Pancreas (tissue), 10 donors: ENCODE results near the gene TERB1. TPM values are rescaled to one million over a fixed set of nuclear protein-coding genes. Genes with fewer than 3 reads are reported as not detected.
A peak's percentile ranks its signal among the peaks of the same experiment; 100 is the strongest.

Source experiments
- ATAC-seq, 4 donors: fragments of 200-7000 bp; cut with Tn5 transposase; one replicate each; pipeline versions ENCODE4 v1.8.0 to v1.9.1; 2020; ENCODE audit warnings: mild to moderate bottlenecking in 4 of 4, moderate library complexity in 4 of 4
- DNase-seq, 6 donors: peaks; one replicate each; pipeline ENCODE4 v3.0.0-alpha.2; 2020
- FAIRE-seq: peaks from 2 replicates; lab custom pipeline; 2012; peaks lifted over from hg19 to GRCh38; lab: Jason Lieb, UNC
- H3K27ac ChIP-seq, 4 donors: fragments of 200-600 bp; sonication (generic); 1 replicate in 3 of 4; 2 replicates in 1 of 4; pipeline versions ENCODE4 v1.5.0 to v1.8.0; 2020
- H3K27me3 ChIP-seq, 4 donors: fragments of 200-600 bp; one replicate each; pipeline ENCODE4 v1.8.0; 2021
- H3K36me3 ChIP-seq, 3 donors: fragments of 200-600 bp; sonication (generic) in 1 of 3; one replicate each; pipeline versions ENCODE4 v1.5.0 to v1.8.0; 2020 to 2021
- H3K4me1 ChIP-seq, 3 donors: fragments of 200-600 bp; one replicate each; pipeline ENCODE4 v1.8.0; 2021
- H3K4me3 ChIP-seq, 4 donors: fragments of 200-600 bp; sonication (generic) in 2 of 4; one replicate each; pipeline versions ENCODE4 v1.5.0 to v1.8.0; 2020 to 2021
- H3K9me3 ChIP-seq, 4 donors: fragments of 200-600 bp; one replicate each; pipeline ENCODE4 v1.8.0; 2021
- WGBS, 2 donors: extraction: QIAGEN DNeasy Blood & Tissue Kit; methylation state at CpG; one replicate each; pipeline ENCODE4 v1.1.7; 2013; 5-methylcytosine and 5-hydroxymethylcytosine counted together
- intact Hi-C, 3 donors: fragments of 100-400 bp; cut with DNase I; formaldehyde crosslinking; loops; one replicate each; pipeline versions ENCODE4 v1.11.1 to v1.14.2; 2022
- polyA plus RNA-seq, 2 donors: library from polyadenylated mRNA; stranded (reverse); fragments of 200-250 nt; gene quantifications; one replicate each; pipeline ENCODE4 v1.2.3, GENCODE V29; 2013
- total RNA-seq, 6 donors: library from RNA; stranded (reverse); fragmentation: NEBNext Ultra II Directional in 4 of 6; extraction: Animal tissue kit (Norgen Biotek cat#: 25700) in 4 of 6; gene quantifications; one replicate each; pipeline versions ENCODE4 v1.2.1 to v1.2.4, GENCODE V29; 2021 to 2023
- TF ChIP-seq, protein P1 (sequence below), 4 donors: fragments of 200-600 bp; sonication (generic) in 3 of 4; IDR thresholded peaks; one replicate each; pipeline versions ENCODE4 v1.5.0 to v1.8.0; 2021; ENCODE audit warnings: antibody characterized with exemption in 4 of 4
- donor health status: healthy with polysubstance abuse.
- donor health status: DM: no; HTN: no; CAD: no; lungs with moderate emphysema.
- donor health status: DM: no; HTN: no; CAD: no.
- donor health status: control.
- donor health status: control.
- donor health status: Bipolar disorder and iron deficiency.
- donor health status: DM: yes; HTN: yes; CAD: no.
- donor health status: DM: no; HTN: no; CAD: no.
- donor health status: DM: no; HTN: no; CAD: no.
- donor health status: DM: yes; HTN: yes; CAD: no.

Gene TERB1
- total and polyA plus RNA-seq, 8 donors, result not detected

DNA sequence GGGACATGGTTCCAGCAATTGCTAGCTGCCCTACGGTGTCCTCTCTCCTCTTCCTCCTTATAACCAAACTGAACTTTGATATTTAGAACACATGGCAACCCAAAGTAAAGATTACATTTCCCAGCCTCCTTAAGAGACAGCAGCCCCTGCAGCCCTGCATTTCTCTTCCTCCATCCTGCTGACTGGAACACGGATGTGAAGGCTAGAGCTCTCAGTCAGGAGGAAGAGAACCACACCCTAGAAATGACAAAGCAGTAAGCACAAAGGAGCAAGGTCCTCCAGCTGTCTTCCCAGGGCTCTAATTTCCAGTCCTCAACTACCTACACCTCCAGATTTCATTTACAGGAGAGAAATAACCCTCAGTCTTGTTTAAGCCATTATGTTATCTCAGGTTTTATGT is 60.9 kb downstream of the TERB1 start:
- Histone ChIP-seq H3K27me3 (no peaks in the 10 kb centered on the region), H3K9me3 (no peaks in the 10 kb centered on the region), H3K4me3 (no peak overlapping the region), H3K36me3 (peaks cover 3 to 16% (median 4%) of the 10 kb centered on the region in 3 donors), H3K4me1 (peaks cover 21 to 31% (median 26%) of the 10 kb centered on the region in 3 donors), H3K27ac (peak overlapping the region; percentile 56 to 86 (median 74))
- WGBS, 2 donors, result 39 to 51% methylated on average over 2 of the region's 2 CpGs
- DNase-seq (no peak), ATAC-seq (peak; percentile 14 to 60 (median 32)), FAIRE-seq (no peak)
- intact Hi-C loops, result no loop called here
- TF ChIP-seq, protein P1, sequence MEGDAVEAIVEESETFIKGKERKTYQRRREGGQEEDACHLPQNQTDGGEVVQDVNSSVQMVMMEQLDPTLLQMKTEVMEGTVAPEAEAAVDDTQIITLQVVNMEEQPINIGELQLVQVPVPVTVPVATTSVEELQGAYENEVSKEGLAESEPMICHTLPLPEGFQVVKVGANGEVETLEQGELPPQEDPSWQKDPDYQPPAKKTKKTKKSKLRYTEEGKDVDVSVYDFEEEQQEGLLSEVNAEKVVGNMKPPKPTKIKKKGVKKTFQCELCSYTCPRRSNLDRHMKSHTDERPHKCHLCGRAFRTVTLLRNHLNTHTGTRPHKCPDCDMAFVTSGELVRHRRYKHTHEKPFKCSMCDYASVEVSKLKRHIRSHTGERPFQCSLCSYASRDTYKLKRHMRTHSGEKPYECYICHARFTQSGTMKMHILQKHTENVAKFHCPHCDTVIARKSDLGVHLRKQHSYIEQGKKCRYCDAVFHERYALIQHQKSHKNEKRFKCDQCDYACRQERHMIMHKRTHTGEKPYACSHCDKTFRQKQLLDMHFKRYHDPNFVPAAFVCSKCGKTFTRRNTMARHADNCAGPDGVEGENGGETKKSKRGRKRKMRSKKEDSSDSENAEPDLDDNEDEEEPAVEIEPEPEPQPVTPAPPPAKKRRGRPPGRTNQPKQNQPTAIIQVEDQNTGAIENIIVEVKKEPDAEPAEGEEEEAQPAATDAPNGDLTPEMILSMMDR (IDR thresholded peaks at IDR 0.05), result no peak

DNA sequence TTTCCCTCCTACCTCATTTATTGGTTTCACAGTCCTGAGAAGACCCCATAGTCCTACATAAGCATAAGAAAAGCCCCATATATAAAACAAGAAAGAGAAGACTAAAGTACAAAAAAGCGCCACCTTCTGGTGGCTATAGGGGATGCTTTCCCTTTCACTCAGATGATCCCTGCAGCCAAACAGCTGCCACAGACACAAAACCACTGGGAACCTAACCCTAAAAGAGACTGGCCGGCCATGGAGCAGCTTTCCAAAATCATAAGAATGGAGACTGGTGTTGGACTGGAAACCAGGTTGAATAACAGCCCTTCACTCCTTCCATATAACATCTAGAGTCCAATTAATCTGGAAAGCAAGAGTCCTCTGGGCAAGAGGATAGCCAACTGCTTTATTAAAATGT is 61.4 kb downstream of the TERB1 start:
- TF ChIP-seq, protein P1 (IDR thresholded peaks at IDR 0.05), result peak; percentile 24 to 49 (median 36)
- H3K4me1 ChIP-seq, result peaks cover 21 to 31% (median 26%) of the 10 kb centered on the region in 3 donors
- ATAC-seq (peak in 2 of 4 donors; percentile 25 to 36), FAIRE-seq (no peak), DNase-seq (no peak)
- peak overlapping the region in 2 of 4 donors; percentile 84 to 86 for H3K27ac ChIP-seq
- no peaks in the 10 kb centered on the region for H3K9me3 ChIP-seq
- 32 to 47% methylated on average over 2 of the region's 2 CpGs for WGBS, 2 donors
- intact Hi-C loops, result no loop called here
- H3K27me3 ChIP-seq, result no peaks in the 10 kb centered on the region
- peaks cover 3 to 20% (median 6%) of the 10 kb centered on the region in 3 donors for H3K36me3 ChIP-seq
- H3K4me3 ChIP-seq, result no peak overlapping the region

DNA sequence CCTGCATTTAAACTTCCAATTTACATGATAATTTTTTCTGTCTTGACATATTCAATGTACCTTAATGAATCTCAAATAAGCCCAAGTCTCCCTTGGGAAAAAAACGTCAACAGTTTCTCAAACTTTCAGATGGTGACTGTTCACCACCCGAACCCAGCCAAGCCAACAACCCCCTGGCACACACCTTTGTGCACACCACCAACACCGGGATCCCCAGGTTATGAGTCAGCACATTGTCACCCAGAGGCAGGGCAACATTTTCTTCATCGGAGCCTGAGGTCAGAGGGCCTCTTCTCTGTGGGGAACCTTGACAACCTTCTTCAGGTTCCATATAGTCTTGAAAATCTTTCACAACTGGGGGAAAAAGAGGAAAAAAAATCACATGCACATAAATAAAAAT is 65.5 kb downstream of the TERB1 start:
- TF ChIP-seq, protein P1 (IDR thresholded peaks at IDR 0.05), result no peak
- H3K4me1 ChIP-seq, result peaks cover 9 to 10% (median 10%) of the 10 kb centered on the region in 3 donors
- no peaks in the 10 kb centered on the region for H3K9me3 ChIP-seq
- ATAC-seq (no peak), FAIRE-seq (no peak), DNase-seq (no peak)
- no peaks in the 10 kb centered on the region for H3K27me3 ChIP-seq
- intact Hi-C loops, result no loop called here
- H3K4me3 ChIP-seq, result no peak overlapping the region
- H3K36me3 ChIP-seq, result peaks cover 13 to 58% (median 23%) of the 10 kb centered on the region in 3 donors
- WGBS, 2 donors, result 90 to 95% methylated on average over 4 of the region's 4 CpGs
- no peak overlapping the region for H3K27ac ChIP-seq

DNA sequence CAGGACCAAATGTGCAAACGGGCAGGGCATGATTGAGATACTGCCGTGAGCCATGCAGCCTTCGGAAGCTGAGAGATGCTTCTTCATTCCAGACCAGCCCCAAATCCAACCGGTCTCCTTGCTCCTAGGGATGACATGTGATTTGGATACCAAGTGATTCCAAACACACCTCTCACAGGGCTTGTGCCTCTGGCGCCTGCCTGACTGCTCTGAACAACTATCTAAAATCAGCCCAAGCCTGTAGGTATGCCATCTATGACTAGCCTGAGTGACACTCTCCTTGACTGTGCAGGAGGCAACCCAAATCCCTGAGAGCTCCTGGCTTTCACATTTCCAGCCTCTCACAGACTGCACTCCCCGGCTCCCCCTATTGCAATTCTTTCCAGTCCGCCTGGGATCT is 70.3 kb downstream of the TERB1 start:
- ATAC-seq (no peak), DNase-seq (no peak), FAIRE-seq (no peak)
- 88 to 92% methylated on average over 7 of the region's 7 CpGs for WGBS, 2 donors
- Histone ChIP-seq H3K4me1 (no peaks in the 10 kb centered on the region), H3K27me3 (no peaks in the 10 kb centered on the region), H3K4me3 (no peak overlapping the region), H3K9me3 (no peaks in the 10 kb centered on the region), H3K36me3 (peaks cover 13 to 67% (median 19%) of the 10 kb centered on the region in 3 donors), H3K27ac (no peak overlapping the region)
- intact Hi-C loops, result no loop called here
- TF ChIP-seq, protein P1 (IDR thresholded peaks at IDR 0.05), result no peak

DNA sequence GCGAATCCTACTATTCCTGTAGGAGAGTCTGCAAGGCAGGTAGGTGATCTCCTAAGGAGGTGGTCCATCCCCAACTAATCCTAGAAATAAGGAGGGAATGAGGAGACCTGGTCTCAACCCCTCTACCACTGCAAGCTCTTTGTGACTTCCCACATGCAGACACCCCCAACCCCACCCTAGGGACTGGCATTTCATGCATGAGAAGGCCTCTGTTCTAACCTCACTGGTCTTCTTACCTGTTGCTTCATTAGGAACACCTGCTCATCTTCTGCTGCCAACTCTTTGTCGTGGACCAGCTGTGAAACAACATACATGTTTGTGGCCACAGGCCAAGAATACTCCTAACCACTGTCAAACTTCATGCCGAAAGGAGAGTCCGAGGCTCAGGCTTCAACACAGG is 72.6 kb downstream of the TERB1 start:
- intact Hi-C loops, result loop anchor here in 1 of 3 donors (5.0 kb wide), 1 partner anchor 143 kb away; no protein-coding TSS in a partner anchor
- H3K27me3 ChIP-seq, result no peaks in the 10 kb centered on the region
- DNase-seq, result peak in 1 of 6 donors; percentile 21
- FAIRE-seq, result no peak
- H3K36me3 ChIP-seq, result peaks cover 10 to 70% (median 34%) of the 10 kb centered on the region in 3 donors
- H3K4me1 ChIP-seq, result no peaks in the 10 kb centered on the region
- 52 to 54% methylated on average over 4 of the region's 4 CpGs for WGBS, 2 donors
- no peaks in the 10 kb centered on the region for H3K9me3 ChIP-seq
- no peak overlapping the region for H3K4me3 ChIP-seq
- TF ChIP-seq, protein P1 (IDR thresholded peaks at IDR 0.05), result no peak
- peak; percentile 5 to 27 (median 18) for ATAC-seq
- H3K27ac ChIP-seq, result no peak overlapping the region
